NB4 (cell line): ENCODE measurements around the gene LRRC27.

Experiments
- CTCF ChIP-seq: IDR thresholded peaks from one replicate; pipeline ENCODE4 v1.5.1; 2012; ENCODE audit warnings: low read depth, low read length
- MAX ChIP-seq: IDR thresholded peaks from 2 replicates; pipeline ENCODE4 v1.6.1; 2011; ENCODE audit warnings: low read depth, low read length
- POLR2A ChIP-seq: IDR thresholded peaks from 2 replicates; pipeline ENCODE4 v1.6.1; 2011; ENCODE audit warnings: mild to moderate bottlenecking; ENCODE audit not compliant: insufficient read length; ENCODE audit errors: extremely low read depth

- TF ChIP-seq POLR2A (no peak), CTCF (no peak), MAX (no peak)
Measured at GRCh38 chr10:132355297-132355696, 23.3 kb downstream of the LRRC27 start.
